Natural killer cell (primary cell): ENCODE measurements around the gene OSBPL6. TPM values are rescaled to one million over a fixed set of nuclear protein-coding genes. Genes with fewer than 3 reads are reported as not detected.

Experiments used
- ATAC-seq, 3 donors: fragments of 150-1000 bp in 2 of 3; fragments of 200-7000 bp in 1 of 3; cut with Tn5 transposase; 1 replicate in 1 of 3; 2 replicates in 2 of 3; pipeline ENCODE4 v1.10.0; 2021; ENCODE audit warnings: mild to moderate bottlenecking in 2 of 3, moderate library complexity in 2 of 3
- DNase-seq, 2 donors: peaks; one replicate each; pipeline versions ENCODE4 v3.0.0 to v3.0.0-alpha.2; 2013 to 2021; ENCODE audit warnings: mixed read lengths in 1 of 2
- H3K27ac ChIP-seq: one replicate; pipeline ENCODE4 v1.5.1; 2013; ENCODE audit warnings: mild to moderate bottlenecking, low read length
- H3K27me3 ChIP-seq: one replicate; pipeline ENCODE4 v1.6.1; 2013; ENCODE audit warnings: low read length; ENCODE audit not compliant: control insufficient read depth, insufficient read depth
- H3K36me3 ChIP-seq: one replicate; pipeline ENCODE4 v1.6.1; 2013; ENCODE audit warnings: low read length; ENCODE audit not compliant: control insufficient read depth, insufficient read depth
- H3K4me1 ChIP-seq: one replicate; pipeline ENCODE4 v1.6.1; 2013; ENCODE audit warnings: low read length; ENCODE audit not compliant: control insufficient read depth, insufficient read depth
- H3K4me3 ChIP-seq: one replicate; pipeline ENCODE4 v1.5.1; 2013; ENCODE audit warnings: low read length
- H3K9me3 ChIP-seq: one replicate; pipeline ENCODE4 v1.6.1; 2013; ENCODE audit warnings: low read length; ENCODE audit not compliant: control insufficient read depth, insufficient read depth
- H3K27ac Mint-ChIP-seq, 2 donors: one replicate each; pipeline ENCODE4 v1.8.0; 2022; ENCODE audit warnings: mild to moderate bottlenecking in 2 of 2, mixed read lengths in 2 of 2, moderate library complexity in 1 of 2
- H3K27me3 Mint-ChIP-seq, 2 donors: one replicate each; pipeline ENCODE4 v1.8.0; 2022; ENCODE audit warnings: low read depth in 2 of 2, mixed read lengths in 2 of 2
- H3K36me3 Mint-ChIP-seq: one replicate; pipeline ENCODE4 v1.8.0; 2022; ENCODE audit warnings: mixed read lengths
- H3K4me1 Mint-ChIP-seq, 2 donors: one replicate each; pipeline ENCODE4 v1.8.0; 2022; ENCODE audit warnings: mixed read lengths in 2 of 2
- H3K4me3 Mint-ChIP-seq: one replicate; pipeline ENCODE4 v1.8.0; 2022; ENCODE audit warnings: mild to moderate bottlenecking, moderate library complexity, mixed read lengths
- H3K9me3 Mint-ChIP-seq, 2 donors: one replicate each; pipeline ENCODE4 v1.8.0; 2022; ENCODE audit warnings: mixed read lengths in 2 of 2
- CTCF ChIP-seq: fragments of 200-600 bp; IDR thresholded peaks from one replicate; pipeline ENCODE4 v1.8.0; 2022; ENCODE audit warnings: antibody characterized with exemption
- WGBS: methylation state at CpG from one replicate; pipeline ENCODE4 v1.1.7; 2013; ENCODE audit warnings: missing lambda C conversion rate; ENCODE audit not compliant: insufficient coverage; 5-methylcytosine and 5-hydroxymethylcytosine counted together
- intact Hi-C: fragments of 100-400 bp; cut with micrococcal nuclease; formaldehyde crosslinking; loops from one replicate; pipeline ENCODE4 v1.14.2; 2022
- total RNA-seq, 4 donors: library from RNA; stranded (reverse); fragments of 120-200 nt in 1 of 4; gene quantifications; one replicate each; pipeline versions ENCODE4 v1.2.3 to v1.2.4, GENCODE V29; 2013 to 2022

Gene OSBPL6
- total RNA-seq, 3 donors from 2014 or later (not counting 1 experiment from before 2014, with no cell fraction given): not detected

DNA sequence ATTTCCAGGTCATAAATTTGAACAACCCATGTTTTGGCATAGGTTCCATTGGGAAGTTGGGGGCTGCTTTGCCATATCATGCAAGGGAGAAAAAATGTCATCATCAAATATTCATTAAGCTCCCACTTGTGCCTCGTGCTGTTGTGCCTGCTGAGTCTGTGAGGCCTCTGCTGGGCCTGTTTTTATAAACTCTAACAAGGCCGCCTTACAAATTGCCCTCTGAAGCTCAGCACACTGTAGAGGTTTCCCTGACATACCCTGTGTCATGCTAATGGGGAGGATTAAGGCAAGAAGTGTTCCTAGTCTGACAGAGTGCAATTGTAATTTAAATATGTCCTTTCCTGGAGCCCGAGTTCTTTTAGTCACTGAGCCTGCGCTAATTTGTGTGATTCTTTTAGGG, 17.6 kb downstream of the OSBPL6 start:
- H3K27me3 ChIP-seq: no peaks in the 10 kb centered on the region
- H3K27me3 Mint-ChIP-seq: peaks cover 30 to 38% of the 10 kb centered on the region in 2 donors
- H3K27ac Mint-ChIP-seq: no peak overlapping the region
- H3K4me1 ChIP-seq: no peaks in the 10 kb centered on the region
- no peak for DNase-seq
- no peak for ATAC-seq
- H3K4me3 Mint-ChIP-seq: no peak overlapping the region
- no peaks in the 10 kb centered on the region for H3K9me3 Mint-ChIP-seq
- no peaks in the 10 kb centered on the region for H3K36me3 Mint-ChIP-seq
- H3K27ac ChIP-seq: no peak overlapping the region
- TF ChIP-seq CTCF: no peak
- H3K4me3 ChIP-seq: no peak overlapping the region
- intact Hi-C loops: no loop called here
- H3K4me1 Mint-ChIP-seq: no peaks in the 10 kb centered on the region
- H3K9me3 ChIP-seq: no peaks in the 10 kb centered on the region
- WGBS: 83% methylated on average over 2 of the region's 4 CpGs
- no peaks in the 10 kb centered on the region for H3K36me3 ChIP-seq

DNA sequence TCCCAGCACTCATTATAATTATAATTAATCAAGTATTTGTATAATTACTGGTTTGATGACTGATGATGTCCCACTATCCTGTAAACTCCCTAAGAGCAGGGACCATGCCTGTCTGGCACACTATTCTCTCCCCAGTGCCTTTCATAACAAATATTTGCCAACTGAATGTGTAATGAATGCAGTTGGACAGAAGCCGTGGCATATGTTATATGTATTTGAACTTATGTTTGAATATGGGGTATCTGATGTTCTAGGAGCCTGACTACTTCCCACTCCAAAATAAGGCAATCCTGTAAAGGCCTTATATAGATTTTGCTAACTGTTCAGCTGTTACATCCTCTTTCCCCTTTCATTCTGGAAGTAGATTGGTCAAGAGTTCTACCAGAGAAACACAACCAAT, 19.7 kb downstream of the OSBPL6 start:
- WGBS: no CpG with 5 or more reads among the region's 1 CpG
- no peaks in the 10 kb centered on the region for H3K27me3 ChIP-seq
- H3K36me3 ChIP-seq: no peaks in the 10 kb centered on the region
- intact Hi-C loops: no loop called here
- H3K27ac ChIP-seq: no peak overlapping the region
- Mint-ChIP-seq H3K4me1 (no peaks in the 10 kb centered on the region), H3K36me3 (no peaks in the 10 kb centered on the region), H3K9me3 (no peaks in the 10 kb centered on the region), H3K4me3 (no peak overlapping the region), H3K27me3 (peaks cover 28 to 42% of the 10 kb centered on the region in 2 donors), H3K27ac (no peak overlapping the region)
- no peaks in the 10 kb centered on the region for H3K4me1 ChIP-seq
- DNase-seq (no peak), ATAC-seq (no peak)
- no peaks in the 10 kb centered on the region for H3K9me3 ChIP-seq
- no peak overlapping the region for H3K4me3 ChIP-seq
- no peak for TF ChIP-seq CTCF

DNA sequence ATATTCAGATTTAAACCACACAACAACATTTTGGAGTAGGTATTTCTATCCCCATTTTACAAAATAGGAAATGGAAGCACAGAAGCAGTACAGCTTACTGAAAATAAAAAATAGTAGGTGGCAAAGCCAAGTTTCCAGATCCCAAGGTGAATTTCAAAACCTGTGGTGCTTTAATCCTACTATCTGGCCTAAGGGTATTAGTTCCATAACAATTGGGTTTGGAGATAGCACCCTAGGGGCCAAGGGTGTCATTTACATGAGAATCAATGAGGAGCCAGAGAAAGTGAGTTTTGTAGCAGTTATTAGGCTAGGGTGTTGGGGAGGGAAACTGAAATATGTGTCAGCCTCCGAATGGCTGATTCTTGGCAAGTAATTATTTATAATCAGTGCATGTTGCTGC, 24.9 kb downstream of the OSBPL6 start:
- Histone ChIP-seq H3K4me3 (no peak overlapping the region), H3K36me3 (no peaks in the 10 kb centered on the region), H3K27me3 (peaks cover 2% of the 10 kb centered on the region), H3K27ac (no peak overlapping the region), H3K4me1 (no peaks in the 10 kb centered on the region), H3K9me3 (no peaks in the 10 kb centered on the region)
- DNase-seq (no peak), ATAC-seq (no peak)
- Mint-ChIP-seq H3K4me3 (no peak overlapping the region), H3K4me1 (no peaks in the 10 kb centered on the region), H3K9me3 (no peaks in the 10 kb centered on the region), H3K36me3 (no peaks in the 10 kb centered on the region), H3K27ac (no peak overlapping the region), H3K27me3 (peaks cover 26 to 32% of the 10 kb centered on the region in 2 donors)
- intact Hi-C loops: no loop called here
- 71% methylated on average over 1 of the region's 1 CpG for WGBS
- TF ChIP-seq CTCF: no peak

GRCh38 chr2:178220814-178221213, 26.5 kb downstream of the OSBPL6 start:
- Mint-ChIP-seq H3K27me3 (peaks cover 21 to 34% of the 10 kb centered on the region in 2 donors), H3K27ac (no peak overlapping the region), H3K4me1 (no peaks in the 10 kb centered on the region), H3K36me3 (no peaks in the 10 kb centered on the region), H3K4me3 (no peak overlapping the region), H3K9me3 (no peaks in the 10 kb centered on the region)
- DNase-seq (no peak), ATAC-seq (no peak)
- H3K4me3 ChIP-seq: no peak overlapping the region
- H3K27me3 ChIP-seq: peaks cover 2% of the 10 kb centered on the region
- no peaks in the 10 kb centered on the region for H3K9me3 ChIP-seq
- no peak for TF ChIP-seq CTCF
- H3K36me3 ChIP-seq: no peaks in the 10 kb centered on the region
- WGBS: 87% methylated on average over 4 of the region's 4 CpGs
- H3K27ac ChIP-seq: no peak overlapping the region
- H3K4me1 ChIP-seq: no peaks in the 10 kb centered on the region
- intact Hi-C loops: no loop called here
